Endothelial cell (in vitro differentiated cells): Measurements from ENCODE around the gene EIF4G3. TPM values are rescaled to one million over a fixed set of nuclear protein-coding genes. Genes with fewer than 3 reads are reported as not detected.
"Not testable (repeated sequence)": the region's sequence is repeated elsewhere in the genome, so short reads cannot be mapped to it uniquely, and the experiment has no call there.

Source experiments
- DNase-seq: peaks from one replicate; pipeline ENCODE4 v3.0.0; 2021; ENCODE audit warnings: low spot score
- H3K27ac Mint-ChIP-seq: one replicate; pipeline ENCODE4 v1.8.0; 2021; ENCODE audit warnings: mixed read lengths, inconsistent platforms; ENCODE audit not compliant: unreplicated experiment
- H3K27me3 Mint-ChIP-seq: one replicate; pipeline ENCODE4 v1.8.0; 2021; ENCODE audit warnings: mild to moderate bottlenecking, moderate library complexity, mixed read lengths, inconsistent platforms; ENCODE audit not compliant: unreplicated experiment
- H3K36me3 Mint-ChIP-seq: one replicate; pipeline ENCODE4 v1.8.0; 2021; ENCODE audit warnings: mild to moderate bottlenecking, low read depth, mixed read lengths, inconsistent platforms; ENCODE audit not compliant: unreplicated experiment
- H3K4me1 Mint-ChIP-seq: one replicate; pipeline ENCODE4 v1.8.0; 2021; ENCODE audit warnings: mild to moderate bottlenecking, mixed read lengths, inconsistent platforms; ENCODE audit not compliant: unreplicated experiment
- H3K4me3 Mint-ChIP-seq: one replicate; pipeline ENCODE4 v1.8.0; 2021; ENCODE audit warnings: mild to moderate bottlenecking, mixed read lengths, inconsistent platforms; ENCODE audit not compliant: unreplicated experiment
- H3K9me3 Mint-ChIP-seq: one replicate; pipeline ENCODE4 v1.8.0; 2021; ENCODE audit warnings: mixed read lengths, inconsistent platforms; ENCODE audit not compliant: unreplicated experiment
- CTCF ChIP-seq: fragments of 200-600 bp; sonication (generic); IDR thresholded peaks from one replicate; pipeline ENCODE4 v1.5.0; 2021; ENCODE audit warnings: antibody characterized with exemption; ENCODE audit not compliant: unreplicated experiment
- total RNA-seq: library from RNA; stranded (reverse); fragmentation: NEBNext Ultra II Directional; extraction: Animal tissue kit (Norgen Biotek cat#: 25700); gene quantifications from one replicate; pipeline ENCODE4 v1.2.1, GENCODE V29; 2021; ENCODE audit not compliant: unreplicated experiment

Gene EIF4G3
- total RNA-seq, 1 donor from 2014 or later, result 87.6 TPM

- no peak overlapping the region for H3K4me3 Mint-ChIP-seq
- no peaks in the 10 kb centered on the region for H3K36me3 Mint-ChIP-seq
- no peaks in the 10 kb centered on the region for H3K9me3 Mint-ChIP-seq
- H3K27me3 Mint-ChIP-seq, result peaks cover 6% of the 10 kb centered on the region
- H3K27ac Mint-ChIP-seq, result no peak overlapping the region
- DNase-seq, result no peak
- no peak for TF ChIP-seq CTCF
- peaks cover 11% of the 10 kb centered on the region for H3K4me1 Mint-ChIP-seq
Measured at GRCh38 chr1:21185221-21185731, 8.6 kb upstream of the EIF4G3 start.

GRCh38 chr1:21184276-21184675, 7.6 kb upstream of the EIF4G3 start:
- H3K27me3 Mint-ChIP-seq, result peaks cover 6% of the 10 kb centered on the region
- no peaks in the 10 kb centered on the region for H3K36me3 Mint-ChIP-seq
- DNase-seq, result no peak

GRCh38 chr1:21182181-21182731, 5.6 kb upstream of the EIF4G3 start:
- Mint-ChIP-seq H3K4me3 (no peak overlapping the region), H3K27ac (no peak overlapping the region), H3K9me3 (no peaks in the 10 kb centered on the region), H3K4me1 (peaks cover 8% of the 10 kb centered on the region), H3K36me3 (no peaks in the 10 kb centered on the region), H3K27me3 (peaks cover 7% of the 10 kb centered on the region)
- no peak for DNase-seq
- TF ChIP-seq CTCF, result no peak

More at GRCh38 chr1:21184276-21184675, 7.6 kb upstream of the EIF4G3 start:
- Mint-ChIP-seq H3K27ac (no peak overlapping the region), H3K4me1 (peaks cover 8% of the 10 kb centered on the region), H3K4me3 (no peak overlapping the region), H3K9me3 (no peaks in the 10 kb centered on the region)
- TF ChIP-seq CTCF, result no peak

- H3K27me3 Mint-ChIP-seq, H3K36me3 Mint-ChIP-seq, H3K9me3 Mint-ChIP-seq, DNase-seq: not testable (repeated sequence)
- peak overlapping the region; percentile 81 for H3K27ac Mint-ChIP-seq
- H3K4me3 Mint-ChIP-seq, result peak overlapping the region; percentile 65
- H3K4me1 Mint-ChIP-seq, result peaks cover 18% of the 10 kb centered on the region
Measured at GRCh38 chr1:21178271-21178670, 1.6 kb upstream of the EIF4G3 start.

- DNase-seq, result peak; percentile 43
- no peaks in the 10 kb centered on the region for H3K9me3 Mint-ChIP-seq
- no peak for TF ChIP-seq CTCF
- peak overlapping the region; percentile 95 for H3K4me3 Mint-ChIP-seq
- peaks cover 27% of the 10 kb centered on the region for H3K4me1 Mint-ChIP-seq
- H3K36me3 Mint-ChIP-seq, result peaks cover 16% of the 10 kb centered on the region
- peak overlapping the region; percentile 95 for H3K27ac Mint-ChIP-seq
- peaks cover 7% of the 10 kb centered on the region for H3K27me3 Mint-ChIP-seq
Measured at GRCh38 chr1:21175670-21176581, 771 bp downstream of the EIF4G3 start.
